OCI-LY3 (cell line): ENCODE measurements around the gene IFT88.

Experiments used
- CTCF ChIP-seq: fragments of 200-600, 300-600 bp; sonication (generic); IDR thresholded peaks from 2 replicates; pipeline ENCODE4 v1.5.1; 2014; ENCODE audit warnings: antibody characterized with exemption, low read length, low read depth
- EZH2phosphoT487 ChIP-seq: fragments of 200-600 bp; shearing (Covaris generic); IDR thresholded peaks from 2 replicates; pipeline ENCODE4 v1.6.1; 2018; ENCODE audit warnings: antibody characterized with exemption, mixed run types, low read depth

DNA sequence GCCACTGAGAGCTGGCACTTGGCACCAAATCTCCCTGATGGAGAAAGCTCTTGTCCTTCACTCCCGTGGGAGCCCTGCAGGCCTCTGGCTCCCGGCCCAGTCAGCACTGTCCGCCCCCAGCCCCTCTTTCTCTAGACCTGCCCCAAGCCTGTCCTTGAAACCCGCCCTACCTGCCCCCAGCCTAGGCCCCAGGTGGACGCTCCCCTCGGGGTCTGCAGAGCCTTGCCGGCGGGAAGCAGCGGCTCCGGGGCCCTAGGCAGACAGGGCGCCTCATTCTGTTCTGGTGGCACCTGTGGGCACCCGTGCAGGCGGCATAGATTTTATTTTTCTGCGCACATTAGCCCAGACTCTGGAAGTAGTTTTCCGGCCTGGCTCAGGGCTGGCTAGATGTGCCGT is 154.1 kb downstream of the IFT88 start:
- TF ChIP-seq CTCF (no peak), EZH2phosphoT487 (no peak)
